ENCODE data around the gene SOX6.

The SOX6 gene

DNA sequence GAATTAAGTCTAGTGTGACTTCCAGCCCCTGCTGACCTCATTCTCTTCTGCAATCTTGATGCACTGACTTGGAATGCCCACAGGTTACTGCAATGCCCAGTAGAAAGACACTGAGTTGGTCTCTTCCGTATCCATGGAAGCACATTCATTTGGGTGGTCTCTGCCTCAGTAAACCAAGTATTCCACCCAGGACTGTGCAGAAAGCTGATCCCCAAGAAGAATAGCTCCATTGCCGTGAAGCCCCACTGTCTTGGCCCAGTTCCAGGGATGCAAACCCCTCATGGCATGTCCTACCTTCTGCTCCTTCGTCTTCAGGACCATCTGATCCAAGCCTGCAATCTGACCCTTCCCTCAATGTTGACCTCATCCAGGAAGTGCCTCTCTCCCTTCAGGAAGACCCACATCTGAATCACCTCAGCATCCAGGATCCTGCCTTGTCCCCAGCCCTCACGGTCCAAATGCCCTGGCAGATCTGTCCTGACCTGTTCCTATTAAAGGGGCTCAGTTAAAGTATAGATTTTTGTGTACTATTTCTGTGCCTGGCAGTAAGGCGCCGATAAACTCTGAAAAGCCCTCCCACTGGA lies 425.8 kb downstream of the SOX6 start:
- DNase-seq, result no peak
- no peak overlapping the region for H3K4me3 ChIP-seq (ENCODE audit: low read depth, low read length)
- no peaks in the 10 kb centered on the region for H3K27me3 ChIP-seq (replicated peaks)
- in situ Hi-C loops (cut with HindIII; ENCODE audit: low pct_ligation_motif_present, low sequenced_read_pairs), result no loop called here
- TF ChIP-seq, protein P1, sequence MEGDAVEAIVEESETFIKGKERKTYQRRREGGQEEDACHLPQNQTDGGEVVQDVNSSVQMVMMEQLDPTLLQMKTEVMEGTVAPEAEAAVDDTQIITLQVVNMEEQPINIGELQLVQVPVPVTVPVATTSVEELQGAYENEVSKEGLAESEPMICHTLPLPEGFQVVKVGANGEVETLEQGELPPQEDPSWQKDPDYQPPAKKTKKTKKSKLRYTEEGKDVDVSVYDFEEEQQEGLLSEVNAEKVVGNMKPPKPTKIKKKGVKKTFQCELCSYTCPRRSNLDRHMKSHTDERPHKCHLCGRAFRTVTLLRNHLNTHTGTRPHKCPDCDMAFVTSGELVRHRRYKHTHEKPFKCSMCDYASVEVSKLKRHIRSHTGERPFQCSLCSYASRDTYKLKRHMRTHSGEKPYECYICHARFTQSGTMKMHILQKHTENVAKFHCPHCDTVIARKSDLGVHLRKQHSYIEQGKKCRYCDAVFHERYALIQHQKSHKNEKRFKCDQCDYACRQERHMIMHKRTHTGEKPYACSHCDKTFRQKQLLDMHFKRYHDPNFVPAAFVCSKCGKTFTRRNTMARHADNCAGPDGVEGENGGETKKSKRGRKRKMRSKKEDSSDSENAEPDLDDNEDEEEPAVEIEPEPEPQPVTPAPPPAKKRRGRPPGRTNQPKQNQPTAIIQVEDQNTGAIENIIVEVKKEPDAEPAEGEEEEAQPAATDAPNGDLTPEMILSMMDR (IDR thresholded peaks at IDR 0.05; ENCODE audit: low read depth, low read length, missing control alignments), result no peak
- H3K36me3 ChIP-seq (replicated peaks), result no peaks in the 10 kb centered on the region
- no peak overlapping the region for H3K27ac ChIP-seq

DNA sequence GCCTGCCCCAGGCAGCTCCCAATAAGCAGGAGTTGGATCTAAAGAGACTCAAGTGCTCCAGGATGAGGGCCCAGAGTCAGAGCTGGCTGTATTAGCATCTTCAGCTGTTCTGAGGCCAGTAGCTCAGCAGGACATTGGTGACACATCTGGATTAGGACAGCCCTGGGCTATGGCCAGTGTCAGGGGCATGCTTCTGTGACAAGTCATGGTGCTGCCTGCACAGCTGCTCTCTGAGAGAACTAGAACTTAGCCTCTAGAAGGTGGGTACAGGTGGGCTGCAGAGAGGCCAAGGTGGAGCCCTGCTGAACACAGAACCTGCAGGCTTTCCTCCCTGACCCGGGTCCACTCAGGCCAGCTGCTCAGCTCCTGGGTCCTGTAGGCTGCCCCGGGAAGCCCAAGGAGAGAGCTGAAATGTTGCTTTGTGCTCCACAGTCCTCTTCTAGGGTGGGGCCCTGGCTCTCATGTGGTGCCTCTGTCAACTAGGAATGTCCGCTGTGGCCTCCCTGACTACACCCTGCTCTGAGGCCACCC lies 426.9 kb downstream of the SOX6 start:
- H3K36me3 ChIP-seq (replicated peaks), result no peaks in the 10 kb centered on the region
- in situ Hi-C loops (cut with HindIII; ENCODE audit: low pct_ligation_motif_present, low sequenced_read_pairs), result no loop called here
- no peaks in the 10 kb centered on the region for H3K27me3 ChIP-seq (replicated peaks)
- H3K27ac ChIP-seq, result no peak overlapping the region
- H3K4me3 ChIP-seq (ENCODE audit: low read depth, low read length), result no peak overlapping the region
- DNase-seq, result no peak
- TF ChIP-seq, protein P1 (IDR thresholded peaks at IDR 0.05; ENCODE audit: low read depth, low read length, missing control alignments), result no peak

DNA sequence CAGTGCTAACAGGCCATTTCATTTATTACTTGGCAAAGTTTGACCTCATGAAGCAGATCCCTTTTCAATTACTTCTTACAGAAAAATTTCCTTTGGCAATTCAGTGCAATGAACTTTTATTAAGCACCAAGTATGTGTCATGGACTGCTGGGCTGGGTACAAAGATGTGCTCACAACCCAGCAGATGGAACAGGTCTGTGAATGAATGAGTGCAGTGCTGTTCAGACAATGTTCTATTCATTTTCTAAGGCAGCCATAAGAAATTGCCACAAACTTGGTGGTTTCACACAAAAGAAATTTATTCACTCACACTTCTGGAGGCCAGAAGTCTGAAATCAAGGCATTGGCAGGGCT lies 428.5 kb downstream of the SOX6 start:
- Histone ChIP-seq H3K27ac (no peak overlapping the region), H3K4me3 (ENCODE audit: low read depth, low read length) (no peak overlapping the region), H3K36me3 (replicated peaks) (no peaks in the 10 kb centered on the region), H3K27me3 (replicated peaks) (no peaks in the 10 kb centered on the region)
- in situ Hi-C loops (cut with HindIII; ENCODE audit: low pct_ligation_motif_present, low sequenced_read_pairs), result no loop called here
- TF ChIP-seq, protein P1 (IDR thresholded peaks at IDR 0.05; ENCODE audit: low read depth, low read length, missing control alignments), result no peak
- DNase-seq, result no peak

DNA sequence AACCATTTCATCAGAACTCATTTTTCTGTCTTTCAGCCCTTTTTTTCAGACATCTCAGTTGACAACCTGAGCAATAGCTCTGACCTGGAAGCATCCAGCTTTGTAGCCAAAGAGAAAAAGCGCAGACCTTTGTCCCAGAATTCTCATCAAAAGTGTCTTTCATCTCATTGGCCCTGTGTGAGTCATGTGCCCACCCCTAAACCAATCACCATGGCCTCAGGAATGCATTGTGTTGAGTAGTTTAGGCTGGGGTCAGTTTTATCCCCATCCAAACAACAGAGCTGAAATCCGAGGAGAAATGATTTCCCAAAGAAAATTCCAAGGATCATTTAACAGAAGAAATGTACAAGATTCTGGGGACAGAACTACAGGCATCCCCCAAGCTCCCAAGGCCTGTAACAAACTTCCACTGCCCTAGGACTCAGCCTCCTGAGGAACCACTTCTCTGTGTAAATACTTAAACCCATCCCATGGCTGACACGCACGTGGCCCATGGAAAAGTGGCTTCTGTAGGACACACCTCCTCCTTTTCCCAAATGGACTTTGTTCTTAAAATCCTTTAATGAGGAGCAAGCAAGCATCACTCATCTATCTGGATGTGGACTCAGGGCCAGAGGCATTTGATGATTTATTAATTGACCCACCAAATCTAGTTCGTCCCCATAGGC lies 429.0 kb downstream of the SOX6 start:
- TF ChIP-seq, protein P1 (IDR thresholded peaks at IDR 0.05; ENCODE audit: low read depth, low read length, missing control alignments), result no peak
- in situ Hi-C loops (cut with HindIII; ENCODE audit: low pct_ligation_motif_present, low sequenced_read_pairs), result no loop called here

DNA sequence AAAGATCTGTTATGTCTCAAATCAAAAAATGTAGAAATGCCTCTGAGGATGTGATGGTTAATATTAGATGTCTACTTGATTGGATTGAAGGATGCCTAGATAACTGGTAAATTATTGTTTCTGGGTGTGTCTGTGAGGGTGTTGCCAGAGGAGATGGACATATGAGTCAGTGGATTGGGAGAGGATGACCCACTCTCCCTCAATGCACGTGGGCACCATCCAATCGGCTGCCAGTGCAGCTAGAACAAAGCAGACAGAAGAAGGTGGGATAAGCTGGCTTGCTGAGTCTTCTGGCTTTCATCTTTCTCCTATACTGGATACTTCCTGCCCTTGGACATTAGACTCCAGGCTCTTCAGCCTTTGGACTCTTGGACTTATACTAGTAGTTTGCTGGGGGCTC lies 430.3 kb downstream of the SOX6 start:
- Histone ChIP-seq H3K4me3 (ENCODE audit: low read depth, low read length) (no peak overlapping the region), H3K27ac (no peak overlapping the region), H3K36me3 (replicated peaks) (no peaks in the 10 kb centered on the region), H3K27me3 (replicated peaks) (no peaks in the 10 kb centered on the region)
- TF ChIP-seq, protein P1 (IDR thresholded peaks at IDR 0.05; ENCODE audit: low read depth, low read length, missing control alignments), result no peak
- no peak for DNase-seq
- in situ Hi-C loops (cut with HindIII; ENCODE audit: low pct_ligation_motif_present, low sequenced_read_pairs), result no loop called here

More for the DNA sequence above, 429.0 kb downstream of the SOX6 start:
- no peaks in the 10 kb centered on the region for H3K27me3 ChIP-seq (replicated peaks)
- no peak overlapping the region for H3K27ac ChIP-seq
- no peak overlapping the region for H3K4me3 ChIP-seq (ENCODE audit: low read depth, low read length)
- no peaks in the 10 kb centered on the region for H3K36me3 ChIP-seq (replicated peaks)
- DNase-seq, result no peak

All from brain microvascular endothelial cell (primary cell).